Umbilical cord (tissue), 2 donors: ENCODE measurements around the gene RBMX. TPM values are rescaled to one million over a fixed set of nuclear protein-coding genes. Genes with fewer than 3 reads are reported as not detected.
"Not testable (repeated sequence)": the region's sequence is repeated elsewhere in the genome, so short reads cannot be mapped to it uniquely, and the experiment has no call there.

Experiments
- DNase-seq: peaks from one replicate; pipeline ENCODE4 v3.0.0-alpha.2; 2015; ENCODE audit warnings: low spot score
- total RNA-seq: library from RNA; depleted of rRNA; stranded (reverse); fragments of >200 nt; gene quantifications from one replicate; pipeline ENCODE4 v1.2.3, GENCODE V29; 2014; ENCODE audit warnings: low replicate concordance; ENCODE audit not compliant: insufficient read depth

Gene RBMX
- total RNA-seq, 1 donor from 2014 or later: 153 TPM

DNA sequence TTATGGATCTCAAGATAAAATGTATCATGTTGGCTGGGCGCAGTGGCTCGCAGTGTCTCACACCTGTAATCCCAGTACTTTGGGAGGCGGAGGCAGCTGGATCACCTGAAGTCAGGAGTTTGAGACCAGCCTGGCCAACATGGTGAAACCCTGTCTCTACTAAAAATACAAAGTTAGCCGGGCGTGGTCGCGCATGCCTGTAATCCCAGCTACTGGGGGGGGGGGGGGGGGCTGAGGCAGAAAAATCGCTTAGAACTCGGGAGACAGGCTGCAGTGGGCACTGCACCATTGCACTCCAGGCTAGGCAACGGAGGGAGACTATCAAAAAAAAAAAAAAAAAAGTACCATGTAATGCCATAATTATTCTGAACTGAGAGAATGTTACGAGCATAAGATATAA lies 2.1 kb downstream of the RBMX start:
- no peak for DNase-seq

DNA sequence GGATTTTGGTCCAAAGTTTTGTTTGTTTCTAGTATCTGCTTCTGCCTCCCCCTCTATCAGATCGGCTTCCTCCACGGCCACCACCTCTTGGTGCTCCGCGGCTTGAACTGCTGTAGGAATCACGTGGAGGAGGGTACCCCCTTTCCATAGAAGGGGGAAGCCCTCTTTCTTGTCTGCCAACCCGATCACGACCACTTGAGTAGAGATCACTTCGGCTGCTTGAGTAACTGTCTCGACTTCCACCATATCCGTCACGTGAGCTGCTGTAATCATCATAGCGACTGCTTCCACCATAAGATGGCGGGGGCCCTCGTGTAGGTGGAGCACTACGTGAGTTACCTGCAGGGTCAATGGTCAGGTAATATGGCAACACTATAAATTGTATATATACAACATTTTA lies 6.4 kb downstream of the RBMX start:
- not testable (repeated sequence) for DNase-seq

DNA sequence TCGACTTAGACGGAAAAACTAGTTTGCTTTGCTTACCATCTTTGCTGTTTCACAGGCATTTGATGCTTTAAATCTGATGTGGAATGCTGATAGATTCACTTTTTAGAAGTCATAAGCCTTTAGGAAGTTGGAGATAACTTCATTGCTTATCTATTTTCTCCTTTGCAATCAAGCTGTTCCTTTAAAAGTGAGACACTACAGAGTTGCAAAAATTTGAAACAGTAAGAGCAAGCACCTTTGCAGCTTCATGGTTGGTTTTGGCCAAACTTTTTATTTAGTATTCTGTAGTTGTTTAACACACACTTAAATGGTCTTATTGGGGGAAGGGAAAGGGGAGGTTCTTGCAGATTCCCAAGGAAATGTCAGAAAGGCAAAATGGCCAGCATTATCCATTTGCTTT lies 7.3 kb downstream of the RBMX start:
- DNase-seq: not testable (repeated sequence)

DNA sequence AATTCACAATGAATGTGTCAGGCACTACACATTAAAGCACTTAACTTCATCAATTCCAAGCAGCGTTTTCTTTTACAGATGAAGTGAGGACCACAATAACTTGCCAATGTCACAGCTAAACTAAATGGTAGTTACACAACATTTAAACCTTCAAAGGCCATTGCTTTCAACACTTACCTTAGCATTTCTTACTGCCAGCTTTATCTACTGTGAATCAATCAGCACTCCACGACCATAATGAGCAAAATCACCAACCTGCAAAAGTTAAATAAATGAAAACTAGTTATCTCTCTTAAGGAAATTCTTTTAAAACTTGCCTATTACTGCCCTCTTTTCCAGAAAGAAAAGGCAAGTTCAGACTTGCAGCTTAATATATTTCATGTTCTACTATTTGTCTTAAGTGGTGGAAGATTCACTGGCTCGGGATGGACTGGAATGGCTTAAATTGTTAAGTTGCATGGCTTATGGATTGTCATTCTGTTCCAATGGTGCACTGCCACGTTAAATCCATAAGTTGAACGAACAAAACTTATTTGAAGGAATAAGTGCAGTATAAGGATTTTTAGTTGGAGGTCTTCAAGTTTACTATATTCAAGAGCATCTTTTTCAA lies 8.3 kb downstream of the RBMX start:
- DNase-seq: no peak

DNA sequence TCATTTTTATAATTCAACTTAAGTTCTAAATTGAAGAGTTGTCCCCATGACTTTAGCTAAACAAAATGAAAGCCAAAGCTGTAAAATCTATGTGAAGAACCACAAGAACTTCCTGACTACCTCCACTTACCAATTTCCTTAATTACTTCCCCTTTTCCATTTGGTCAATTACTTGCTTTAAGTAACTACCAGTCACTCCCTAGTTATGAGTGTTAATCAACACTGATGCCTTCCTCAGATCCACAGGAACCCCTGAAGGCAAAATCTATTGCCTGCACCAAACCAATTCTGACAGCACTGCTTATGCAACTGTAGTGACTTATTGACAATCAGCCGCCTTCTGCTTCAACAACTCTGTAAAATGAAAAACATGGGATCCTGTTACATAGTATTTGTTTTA lies 10.5 kb downstream of the RBMX start:
- no peak for DNase-seq

DNA sequence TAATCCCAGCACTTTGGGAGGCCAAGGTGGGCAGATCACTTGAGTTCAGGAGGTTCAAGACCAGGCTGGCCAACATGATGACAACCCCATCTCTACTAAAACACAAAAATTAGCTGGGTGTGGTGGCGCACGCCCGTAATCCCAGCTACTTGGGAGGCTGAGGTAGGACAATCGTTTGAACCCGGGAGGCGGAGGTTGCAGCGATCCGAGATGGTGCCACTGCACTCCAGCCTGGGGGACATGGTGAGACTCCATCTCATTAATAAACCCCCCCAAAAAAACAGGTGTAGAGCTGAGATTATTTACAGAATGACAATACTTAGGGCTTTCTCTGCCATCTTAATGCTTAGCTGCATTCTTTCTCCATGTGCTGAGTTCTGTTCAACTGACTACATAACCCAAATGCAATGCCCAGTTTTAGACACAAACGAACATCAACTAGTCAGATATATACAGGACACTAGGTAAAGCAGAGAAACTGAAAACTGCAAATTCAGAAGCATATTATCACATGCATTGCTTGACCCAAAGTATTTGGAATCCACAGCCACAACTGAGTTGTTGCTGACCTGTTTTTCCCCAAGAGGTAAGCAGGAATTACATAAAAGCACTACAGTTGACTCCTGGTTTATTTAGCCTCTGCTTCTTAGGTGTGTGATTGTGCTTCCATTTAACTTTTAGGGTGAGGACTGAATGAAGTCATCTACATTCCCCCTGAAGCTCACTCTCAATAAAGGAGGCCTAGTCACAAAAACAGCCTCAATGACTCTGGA lies 12.1 kb downstream of the RBMX start:
- DNase-seq: no peak

DNA sequence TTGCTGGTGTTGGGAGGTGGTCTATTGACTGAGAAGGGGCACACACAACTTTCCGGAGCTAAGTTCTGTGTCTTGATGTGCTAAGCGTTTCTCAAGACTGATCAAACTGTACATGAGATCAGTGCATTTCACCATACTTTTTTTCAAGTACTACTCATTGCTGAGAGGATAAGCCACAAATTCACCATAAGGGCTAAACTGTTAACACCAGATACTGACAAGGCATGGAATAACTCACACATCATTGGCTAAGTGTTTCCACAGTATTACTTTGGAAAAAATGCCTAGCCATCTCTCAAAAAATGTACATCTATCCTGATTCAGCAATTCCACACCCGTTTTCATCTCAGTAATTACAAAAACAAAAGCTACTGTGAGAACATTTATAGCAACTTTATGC lies 13.0 kb downstream of the RBMX start:
- no peak for DNase-seq

DNA sequence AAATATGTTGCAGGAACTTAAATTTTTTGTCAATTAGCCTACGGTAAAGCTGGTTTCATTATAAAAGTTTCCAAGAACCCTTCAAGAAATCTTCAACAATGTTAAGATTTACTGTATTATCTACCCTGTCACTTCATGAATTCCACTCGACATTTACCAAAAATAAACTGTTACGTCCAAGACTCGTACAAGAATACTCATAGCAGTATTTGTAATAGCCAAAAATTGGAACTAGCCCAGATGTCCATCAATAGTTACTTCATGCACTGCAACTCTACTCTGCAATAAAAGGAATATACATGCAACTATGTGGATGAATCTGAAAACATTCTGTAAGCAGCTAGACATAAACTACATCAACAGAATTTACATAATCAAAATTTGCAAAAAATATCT lies 13.4 kb downstream of the RBMX start:
- no peak for DNase-seq

DNA sequence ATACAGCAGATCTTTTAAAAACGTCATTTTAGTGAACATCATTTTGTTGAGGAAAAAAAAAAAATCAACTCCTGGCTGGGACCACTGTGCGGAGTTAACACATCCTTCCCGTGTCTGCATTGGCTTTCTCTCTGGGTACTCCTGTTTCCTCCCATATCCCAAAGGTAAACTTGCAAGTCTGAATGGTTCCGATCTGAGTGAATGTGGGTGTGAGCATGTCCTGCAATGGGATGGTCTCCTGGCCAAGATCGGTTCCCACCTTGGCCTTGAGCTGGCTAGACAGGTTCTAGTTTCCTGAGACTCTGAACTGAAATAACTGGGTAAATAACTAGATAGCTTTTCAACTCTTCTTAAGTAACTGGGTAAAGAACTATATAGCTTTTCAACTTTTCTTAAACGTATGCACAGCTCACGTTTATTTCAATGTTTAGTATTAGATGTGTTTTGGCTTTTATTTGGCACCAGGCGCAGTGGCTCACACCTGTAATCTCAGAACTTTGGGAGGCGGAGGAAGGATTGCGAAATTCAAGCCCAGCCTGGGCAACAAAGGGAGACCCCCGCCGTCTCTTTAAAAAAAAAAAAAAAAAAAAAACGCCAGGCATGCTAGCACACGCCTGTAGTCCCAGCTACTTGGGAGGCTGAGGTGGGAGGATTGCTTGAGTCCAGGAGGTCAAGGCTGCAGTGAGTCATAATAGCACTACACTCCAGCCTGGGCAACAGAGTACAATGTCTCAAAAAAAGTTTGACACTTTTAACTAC lies 14.0 kb downstream of the RBMX start:
- DNase-seq: no peak

DNA sequence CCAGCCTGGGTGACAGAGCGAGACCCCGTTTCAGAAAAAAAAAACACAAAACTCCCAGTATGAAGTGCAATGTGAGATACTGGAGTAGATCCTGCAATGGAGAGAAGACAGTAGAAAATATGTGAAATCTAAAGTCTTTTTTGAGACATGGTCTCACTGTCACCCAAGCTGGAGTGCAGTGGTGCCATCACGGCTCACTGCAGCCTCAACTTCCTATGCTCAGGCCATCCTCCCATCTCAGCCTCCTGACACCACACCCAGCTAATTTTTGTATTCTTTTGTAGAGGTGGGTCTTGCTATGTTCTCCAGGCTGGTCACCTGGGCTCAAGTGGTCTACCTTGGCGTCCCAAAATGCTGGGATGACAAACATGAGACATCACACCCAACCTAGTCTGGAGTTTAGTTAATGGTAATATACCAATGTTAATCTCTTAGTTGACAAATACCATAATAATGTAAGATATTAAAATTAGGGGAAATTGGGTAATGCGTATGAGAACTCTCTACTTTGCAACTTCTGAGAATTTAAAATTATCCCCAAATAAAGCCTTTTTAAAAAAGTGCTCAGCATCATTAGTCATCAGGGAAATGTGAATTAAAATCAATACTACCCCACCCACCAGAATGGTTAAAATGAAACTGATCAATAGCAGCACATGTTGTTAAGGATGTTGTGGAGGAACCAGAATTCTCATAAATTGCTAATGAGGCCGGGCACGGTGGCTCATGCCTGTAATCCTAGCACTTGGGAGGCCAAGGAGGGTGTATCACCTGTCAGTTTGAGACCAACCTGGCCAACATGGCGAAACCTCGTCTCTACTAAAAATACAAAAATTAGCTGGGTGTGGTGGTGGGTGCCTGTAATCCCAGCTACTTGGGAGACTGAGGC lies 15.0 kb downstream of the RBMX start:
- no peak for DNase-seq

DNA sequence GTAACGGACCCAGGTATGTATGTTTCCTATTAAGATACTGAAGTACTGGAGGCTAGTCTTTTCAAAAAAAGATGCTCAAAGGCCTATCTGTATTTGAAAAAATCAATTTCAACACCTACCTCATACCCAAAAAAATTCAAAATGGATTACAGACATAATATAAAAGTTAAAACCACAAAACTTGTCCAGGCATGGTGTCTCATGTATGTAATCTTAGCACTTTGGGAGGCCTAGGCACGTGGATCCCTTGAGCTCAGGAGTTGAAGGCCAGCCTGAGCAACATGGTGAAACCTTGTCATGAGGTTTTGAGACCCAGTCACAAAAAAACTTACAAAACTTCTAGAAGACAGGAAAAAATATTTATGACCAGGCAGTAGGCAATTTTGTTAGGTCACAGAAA lies 16.7 kb downstream of the RBMX start:
- DNase-seq: no peak

DNA sequence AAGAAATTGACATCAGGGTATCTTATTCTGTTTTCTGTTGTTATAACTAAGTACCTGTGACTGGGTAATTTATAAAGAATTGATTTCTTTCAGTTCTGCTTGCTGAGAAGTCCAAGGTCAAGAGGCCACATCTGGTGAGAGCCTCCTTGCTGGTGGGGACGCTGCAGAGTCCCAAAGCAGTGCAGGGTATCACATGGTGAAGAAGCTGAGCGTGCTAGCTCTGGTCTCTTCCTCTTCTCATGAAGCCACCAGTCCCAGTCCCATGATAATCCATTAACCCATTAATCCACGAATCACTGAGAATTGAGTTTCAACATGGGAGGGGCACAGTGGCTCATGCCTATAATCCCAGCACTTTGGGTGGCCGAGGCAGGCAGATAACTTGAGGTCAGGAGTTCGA lies 18.0 kb downstream of the RBMX start:
- no peak for DNase-seq

DNA sequence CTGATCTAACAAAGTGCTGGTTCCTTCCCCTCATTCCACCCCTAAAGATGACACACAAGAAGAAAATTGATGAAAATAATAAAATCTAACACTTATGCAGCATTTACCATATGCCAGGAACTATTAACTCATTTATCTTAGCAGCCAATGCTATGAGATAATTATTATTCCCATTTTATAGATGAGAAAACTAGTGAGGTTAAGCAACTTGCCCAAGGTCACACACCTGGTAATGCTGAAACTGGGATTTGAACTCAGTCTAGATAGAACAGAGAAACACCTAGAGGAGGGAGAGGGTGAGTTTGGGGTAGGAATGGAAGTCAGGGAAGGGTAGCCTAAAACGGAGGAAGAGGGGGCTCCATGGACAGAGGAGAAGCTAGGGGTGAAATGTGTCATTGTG lies 18.6 kb downstream of the RBMX start:
- DNase-seq: no peak

DNA sequence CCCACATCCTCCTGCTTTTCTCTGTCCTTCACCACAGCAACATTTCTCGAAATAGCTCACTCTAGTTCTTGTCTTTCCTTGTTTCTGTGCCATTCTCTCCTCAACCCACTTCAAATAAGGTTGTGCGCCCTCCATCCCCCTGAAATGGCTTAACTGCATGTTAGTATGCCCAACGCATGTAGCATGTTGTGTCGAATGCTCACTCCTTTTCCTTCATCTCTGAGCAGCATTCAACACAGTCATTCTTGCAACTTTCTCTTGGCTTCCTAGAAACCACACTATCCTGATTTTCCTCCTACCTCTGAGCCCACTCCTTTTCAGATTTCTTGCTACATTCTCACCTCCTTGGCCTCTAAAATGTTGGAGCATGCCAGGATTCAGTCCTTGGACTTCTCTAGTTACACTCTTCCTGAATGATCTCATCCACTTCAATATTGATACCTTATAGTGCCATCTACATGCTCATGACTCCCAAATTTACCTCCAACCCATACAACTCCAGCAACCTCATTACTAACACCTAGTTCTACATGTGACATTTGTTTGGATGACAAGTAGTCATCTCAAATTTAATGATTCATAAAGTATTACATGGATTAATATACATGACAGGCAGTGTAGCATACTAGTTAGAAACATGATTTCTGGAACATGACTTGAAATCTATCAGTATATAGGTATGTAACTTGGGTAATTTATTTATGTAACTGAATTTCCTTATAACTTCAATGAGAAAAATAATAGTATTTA lies 22.3 kb downstream of the RBMX start:
- DNase-seq: no peak

DNA sequence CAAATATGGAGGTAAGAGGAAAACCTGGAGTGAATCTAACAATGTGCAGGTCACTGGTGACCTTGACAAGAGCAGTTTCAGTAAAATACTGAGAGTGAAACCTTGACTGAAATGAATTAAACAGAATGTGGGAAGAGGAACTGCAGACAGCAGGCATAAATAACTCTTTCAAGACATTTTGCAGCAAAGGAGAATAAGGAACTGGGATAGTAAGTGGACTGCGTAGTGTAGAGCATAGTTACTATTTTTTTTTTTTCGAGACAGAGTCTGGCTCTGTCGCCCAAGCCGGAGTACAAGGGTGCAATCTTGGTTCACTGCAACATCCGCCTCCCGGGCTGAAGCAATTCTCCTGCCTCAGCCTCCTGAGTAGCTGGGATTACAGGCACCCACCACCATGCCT lies 24.0 kb downstream of the RBMX start:
- peak; percentile 12 for DNase-seq

DNA sequence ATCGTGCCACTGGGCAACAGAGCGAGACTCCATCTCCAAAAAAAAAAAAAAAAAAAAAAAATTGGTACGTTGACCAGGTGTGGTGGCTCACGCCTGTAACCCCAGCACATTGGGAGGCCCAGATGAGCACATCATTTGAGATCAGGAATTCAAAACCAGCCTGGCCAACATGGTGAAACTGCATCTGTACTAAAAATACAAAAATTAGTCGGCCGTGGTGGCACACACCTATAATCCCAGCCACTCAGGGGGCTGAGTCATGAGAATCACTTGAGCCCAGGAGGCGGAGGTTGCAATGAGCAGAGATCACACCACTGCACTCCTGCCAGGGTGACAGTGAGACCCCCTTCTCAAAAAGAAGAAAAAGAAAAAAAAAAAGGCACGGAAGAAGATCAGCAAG lies 24.5 kb downstream of the RBMX start:
- DNase-seq: no peak

DNA sequence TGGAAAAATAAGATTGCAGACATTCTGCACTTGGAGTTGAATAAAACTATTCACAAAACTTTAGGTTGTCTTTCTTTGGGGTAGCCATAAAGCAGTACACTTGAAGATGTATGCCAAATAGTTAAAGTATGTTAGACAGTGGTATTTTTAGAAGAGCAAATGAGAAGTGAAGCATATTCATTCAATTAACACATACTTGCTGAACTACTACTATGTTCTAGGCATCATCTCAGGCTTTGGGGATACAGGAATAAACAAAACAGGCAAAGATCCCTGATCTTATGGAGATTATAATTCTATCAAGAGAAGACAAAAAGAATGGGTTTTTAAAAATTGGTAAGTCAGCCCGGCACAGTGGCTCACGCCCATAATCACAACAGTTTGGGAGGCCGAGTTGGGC lies 29.0 kb downstream of the RBMX start:
- DNase-seq: no peak

DNA sequence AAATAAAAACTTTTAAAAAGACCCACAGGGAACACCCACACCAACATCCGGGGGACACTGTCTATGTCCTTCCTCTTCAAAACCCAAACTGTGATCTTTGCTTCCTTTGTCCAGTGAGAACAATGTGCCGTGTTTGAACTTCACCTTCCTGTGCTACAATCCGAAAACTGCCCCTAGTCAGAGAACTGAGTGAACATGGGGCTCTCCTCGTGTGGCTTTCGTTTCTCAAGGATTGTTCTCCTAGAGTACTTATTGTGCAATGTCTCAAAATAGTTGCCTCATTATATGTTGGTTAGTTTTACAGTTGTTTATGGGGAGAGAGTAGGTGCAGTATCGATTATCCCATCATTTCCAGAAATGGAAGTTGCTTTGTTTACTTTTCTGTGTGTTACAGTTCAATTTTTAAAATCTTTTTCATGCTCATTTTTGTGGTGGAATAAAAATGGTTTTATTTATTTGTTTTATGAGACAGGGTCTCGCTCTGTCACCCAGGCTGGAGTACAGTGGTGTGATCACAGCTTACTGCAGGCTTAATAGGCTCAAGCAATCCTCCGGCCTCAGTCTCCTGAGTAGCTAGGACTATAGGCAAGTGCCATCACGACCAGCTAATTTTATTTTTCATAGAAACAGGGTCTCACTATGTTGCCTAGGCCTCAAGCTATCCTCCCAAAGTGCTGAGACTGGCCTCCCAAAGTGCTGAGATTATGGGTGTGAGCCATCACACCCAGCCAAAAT lies 29.9 kb downstream of the RBMX start:
- no peak for DNase-seq

DNA sequence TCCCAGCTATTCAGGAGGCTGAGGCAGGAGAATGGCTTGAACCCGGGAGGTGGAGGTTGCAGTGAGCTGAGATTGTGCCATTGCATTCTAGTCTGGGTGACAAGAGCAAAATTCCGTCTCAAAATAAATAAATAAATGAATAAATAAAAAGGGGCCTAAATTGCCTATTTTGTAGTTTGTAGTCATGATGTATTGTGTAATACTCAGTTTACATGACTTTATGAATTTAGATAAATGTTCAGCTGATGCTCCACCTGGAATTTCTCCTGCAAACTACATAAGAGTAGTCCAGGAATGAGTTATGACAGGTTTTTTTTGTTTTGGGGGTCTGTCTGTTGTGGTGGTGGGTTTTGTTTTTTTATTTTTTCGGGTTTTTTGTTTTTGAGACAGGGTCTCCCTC lies 31.1 kb downstream of the RBMX start:
- no peak for DNase-seq

DNA sequence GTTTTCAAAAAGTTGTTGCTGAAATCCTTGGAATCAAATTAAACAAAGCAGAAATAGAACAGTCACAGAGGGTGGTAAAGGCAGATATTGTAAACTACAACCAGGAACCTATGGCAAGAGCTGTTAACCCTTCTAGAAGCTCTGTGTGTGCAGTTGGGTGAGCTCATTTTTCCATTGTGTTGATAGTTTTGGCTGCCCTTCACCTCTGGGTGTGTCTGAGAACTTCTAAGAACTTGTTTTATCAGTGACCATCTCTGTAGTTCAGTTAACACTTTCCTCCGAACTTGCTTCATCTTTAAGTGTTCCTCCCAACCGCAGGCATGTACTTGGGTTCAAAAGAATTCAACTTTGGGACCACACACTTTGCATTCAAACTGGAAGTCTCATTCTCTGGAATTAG lies 32.7 kb downstream of the RBMX start:
- DNase-seq: no peak
